H7 (cell line): ENCODE results near the gene ARL3. TPM values are rescaled to one million over a fixed set of nuclear protein-coding genes. Genes with fewer than 3 reads are reported as not detected.
"Not testable (repeated sequence)": the region's sequence is repeated elsewhere in the genome, so short reads cannot be mapped to it uniquely, and the experiment has no call there.

Experiments
- DNase-seq: peaks from one replicate; pipeline ENCODE4 v3.0.0; 2012
- H3K27me3 ChIP-seq: 2 replicates; pipeline ENCODE4 v1.6.0; 2011; ENCODE audit warnings: mild to moderate bottlenecking, low read length; ENCODE audit not compliant: control insufficient read depth, insufficient read depth
- H3K36me3 ChIP-seq: replicated peaks from 2 replicates; pipeline ENCODE4 v1.5.1; 2011; ENCODE audit warnings: low read length; ENCODE audit not compliant: control insufficient read depth, insufficient read depth
- H3K4me3 ChIP-seq: 2 replicates; pipeline ENCODE4 v1.5.1; 2011; ENCODE audit warnings: low read depth, mild to moderate bottlenecking, control low read depth, low read length, moderate library complexity; ENCODE audit not compliant: insufficient read depth
- total RNA-seq: library from RNA; depleted of rRNA; stranded (reverse); fragments of >200 nt; shearing (Covaris generic); gene quantifications from 2 replicates; pipeline ENCODE4 v1.2.3, GENCODE V29; 2014

ARL3 gene
- total RNA-seq, 1 experiment from 2014 or later, result 7.5 TPM

- peak; percentile 39 for DNase-seq
- H3K36me3 ChIP-seq, result no peaks in the 10 kb centered on the region
- no peaks in the 10 kb centered on the region for H3K27me3 ChIP-seq
- no peak overlapping the region for H3K4me3 ChIP-seq
These were observed 37.5 kb downstream of the ARL3 start for GRCh38 chr10:102676534-102677315.

DNA sequence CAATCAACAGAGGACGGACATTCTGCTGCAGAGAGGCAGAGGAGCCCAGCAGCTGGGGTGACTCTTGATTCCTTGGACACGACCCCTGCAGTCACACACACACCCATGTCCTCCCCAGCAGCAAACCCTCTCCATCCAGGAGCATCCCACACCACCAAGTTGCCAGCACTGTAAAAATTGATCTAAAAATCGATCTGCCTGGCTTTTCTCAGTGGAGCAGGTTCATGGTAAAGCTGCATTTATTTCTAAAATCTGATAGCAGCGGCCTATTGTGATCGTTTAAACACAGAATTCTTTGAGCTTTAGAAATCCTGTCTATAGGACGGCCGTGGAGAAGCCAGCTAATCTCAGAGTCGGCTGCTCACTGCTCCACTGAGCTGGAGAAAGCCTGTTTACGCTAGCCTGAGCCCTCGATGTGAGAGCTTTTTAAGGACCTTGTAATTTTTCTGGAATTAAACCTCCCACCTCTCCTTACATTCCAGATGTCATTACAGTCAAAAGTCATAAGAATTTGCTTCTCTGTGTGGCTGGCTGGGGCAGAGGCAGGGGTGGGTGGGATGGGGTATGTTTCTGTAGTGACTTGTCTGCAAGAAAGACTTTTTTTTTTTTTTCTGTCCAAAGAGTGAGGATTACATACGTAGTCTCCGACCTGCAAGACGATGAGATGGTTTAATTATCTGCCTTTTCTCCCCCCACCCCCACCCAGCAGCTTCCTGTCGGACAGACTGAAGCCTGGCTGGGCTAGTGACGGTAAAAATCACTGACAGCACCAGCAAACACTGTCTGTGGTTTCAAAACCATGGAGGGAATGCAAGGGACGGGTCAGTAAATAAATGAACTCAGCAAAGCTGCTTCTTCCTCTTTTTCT is 38.3 kb downstream of the ARL3 start:
- DNase-seq, result peak; percentile 24
- no peaks in the 10 kb centered on the region for H3K27me3 ChIP-seq
- no peaks in the 10 kb centered on the region for H3K36me3 ChIP-seq
- H3K4me3 ChIP-seq, result no peak overlapping the region

GRCh38 chr10:102675011-102675665 is 39.1 kb downstream of the ARL3 start:
- no peaks in the 10 kb centered on the region for H3K27me3 ChIP-seq
- peak; percentile 68 for DNase-seq
- no peak overlapping the region for H3K4me3 ChIP-seq
- no peaks in the 10 kb centered on the region for H3K36me3 ChIP-seq

DNA sequence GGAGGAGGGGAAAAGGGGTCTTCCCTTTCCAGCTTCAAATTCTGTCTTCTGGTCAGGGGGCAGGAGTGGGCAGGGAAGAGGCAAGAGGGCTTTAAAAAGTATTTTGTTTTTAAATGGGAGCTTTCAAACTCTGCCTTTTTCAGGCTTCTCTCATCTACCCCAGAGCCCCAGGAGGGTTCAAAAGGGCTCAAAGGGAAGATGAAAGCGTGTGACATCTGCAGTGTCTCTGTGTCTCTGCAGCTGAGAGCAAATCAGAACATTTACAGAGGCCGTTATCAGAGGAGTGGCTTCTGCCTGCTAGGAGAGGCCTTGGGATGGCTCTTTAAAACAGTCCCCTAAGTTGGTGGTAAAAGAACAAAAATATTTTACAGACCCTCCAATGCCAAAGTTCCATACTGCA is 39.6 kb downstream of the ARL3 start:
- peak; percentile 43 for DNase-seq
- Histone ChIP-seq H3K36me3 (no peaks in the 10 kb centered on the region), H3K27me3 (no peaks in the 10 kb centered on the region), H3K4me3 (no peak overlapping the region)

DNA sequence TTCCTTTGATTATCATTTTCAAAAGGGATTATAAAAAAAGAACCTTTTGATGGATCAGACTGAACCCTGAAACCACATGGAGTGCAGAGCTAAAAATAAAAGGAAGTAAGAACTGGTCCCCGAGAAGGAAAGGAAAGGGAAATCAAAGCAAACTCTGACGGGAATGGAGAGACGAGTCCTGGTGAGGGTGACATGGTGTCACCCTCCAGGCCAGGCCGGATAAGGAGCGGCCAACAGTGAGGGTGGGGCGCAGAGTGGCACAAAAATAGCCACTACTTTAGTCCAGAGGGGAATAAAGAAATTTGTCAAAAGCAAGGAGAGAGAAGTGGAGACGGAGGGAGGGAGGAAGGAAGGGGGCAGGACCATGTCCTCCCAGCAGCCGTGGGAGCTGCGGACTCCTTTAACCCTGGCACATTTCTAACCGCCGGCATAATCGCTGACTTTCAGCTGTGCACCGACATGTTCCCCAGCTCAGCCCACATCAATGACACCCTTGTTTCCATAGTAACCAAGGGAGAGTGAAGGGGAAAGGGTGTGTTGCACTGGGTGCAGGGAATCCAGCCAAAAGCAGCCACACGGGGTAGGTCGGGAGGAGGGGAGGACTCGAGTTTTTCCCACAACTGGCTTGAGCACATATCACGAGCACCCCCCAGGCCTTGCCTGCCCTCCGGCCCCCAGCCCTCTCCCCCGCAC is 40.2 kb downstream of the ARL3 start:
- Histone ChIP-seq H3K4me3 (no peak overlapping the region), H3K36me3 (no peaks in the 10 kb centered on the region), H3K27me3 (no peaks in the 10 kb centered on the region)
- peak; percentile 72 for DNase-seq

GRCh38 chr10:102673236-102673818 is 40.9 kb downstream of the ARL3 start:
- no peaks in the 10 kb centered on the region for H3K36me3 ChIP-seq

GRCh38 chr10:102670871-102671434 is 43.2 kb downstream of the ARL3 start:
- no peaks in the 10 kb centered on the region for H3K36me3 ChIP-seq
- DNase-seq, result peak; percentile 60
- H3K27me3 ChIP-seq, result no peaks in the 10 kb centered on the region
- H3K4me3 ChIP-seq, result no peak overlapping the region

More at GRCh38 chr10:102673236-102673818, 40.9 kb downstream of the ARL3 start:
- Histone ChIP-seq H3K27me3 (no peaks in the 10 kb centered on the region), H3K4me3 (no peak overlapping the region)
- DNase-seq, result peak; percentile 33

- Histone ChIP-seq H3K36me3 (no peaks in the 10 kb centered on the region), H3K4me3 (no peak overlapping the region), H3K27me3 (no peaks in the 10 kb centered on the region)
- DNase-seq, result peak; percentile 14
These were observed 44.0 kb downstream of the ARL3 start for GRCh38 chr10:102670065-102670670.

DNA sequence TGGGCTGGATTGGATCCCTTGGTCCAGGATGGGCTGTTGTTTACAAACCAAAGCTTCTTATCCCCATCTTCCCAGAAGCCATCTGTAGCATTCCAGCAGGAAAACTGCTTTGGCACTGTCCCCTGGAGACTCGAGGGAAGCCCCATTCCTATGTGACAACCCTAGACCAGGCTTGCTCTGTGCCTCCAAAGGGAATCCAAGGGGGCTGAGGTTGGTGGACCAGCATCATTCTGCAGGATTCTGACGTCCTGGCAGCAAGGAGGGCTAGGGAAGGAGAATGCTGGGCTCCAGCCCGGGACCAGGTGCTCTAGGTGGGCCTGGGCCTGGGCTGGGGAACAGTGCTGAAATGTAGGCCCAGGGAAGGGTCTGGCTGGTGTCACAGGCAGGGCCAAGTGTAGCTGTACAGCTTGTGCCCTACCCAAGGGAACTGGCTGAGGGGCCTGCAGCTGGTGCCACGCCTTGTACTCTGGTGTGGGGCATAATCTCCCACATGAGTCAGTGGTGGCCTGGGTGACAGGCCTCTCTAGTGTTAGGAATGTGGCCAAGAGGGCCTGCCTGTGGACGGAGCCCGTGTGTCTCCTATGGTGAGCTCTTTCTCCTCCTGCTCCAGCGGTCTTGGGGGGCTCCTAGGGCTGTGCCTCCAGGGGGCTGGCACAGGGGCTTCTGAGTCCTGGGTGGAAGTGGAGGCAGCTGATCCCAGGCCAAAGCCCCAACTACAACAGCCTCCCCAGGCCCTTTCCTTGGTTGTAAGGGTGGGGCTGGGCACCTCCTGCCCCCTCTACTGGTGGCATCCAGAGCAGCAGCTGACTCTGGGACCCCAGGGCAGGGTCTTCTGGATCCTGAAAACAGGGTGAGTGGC is 44.8 kb downstream of the ARL3 start:
- Histone ChIP-seq H3K27me3 (no peaks in the 10 kb centered on the region), H3K4me3 (no peak overlapping the region), H3K36me3 (no peaks in the 10 kb centered on the region)
- DNase-seq, result peak; percentile 35

DNA sequence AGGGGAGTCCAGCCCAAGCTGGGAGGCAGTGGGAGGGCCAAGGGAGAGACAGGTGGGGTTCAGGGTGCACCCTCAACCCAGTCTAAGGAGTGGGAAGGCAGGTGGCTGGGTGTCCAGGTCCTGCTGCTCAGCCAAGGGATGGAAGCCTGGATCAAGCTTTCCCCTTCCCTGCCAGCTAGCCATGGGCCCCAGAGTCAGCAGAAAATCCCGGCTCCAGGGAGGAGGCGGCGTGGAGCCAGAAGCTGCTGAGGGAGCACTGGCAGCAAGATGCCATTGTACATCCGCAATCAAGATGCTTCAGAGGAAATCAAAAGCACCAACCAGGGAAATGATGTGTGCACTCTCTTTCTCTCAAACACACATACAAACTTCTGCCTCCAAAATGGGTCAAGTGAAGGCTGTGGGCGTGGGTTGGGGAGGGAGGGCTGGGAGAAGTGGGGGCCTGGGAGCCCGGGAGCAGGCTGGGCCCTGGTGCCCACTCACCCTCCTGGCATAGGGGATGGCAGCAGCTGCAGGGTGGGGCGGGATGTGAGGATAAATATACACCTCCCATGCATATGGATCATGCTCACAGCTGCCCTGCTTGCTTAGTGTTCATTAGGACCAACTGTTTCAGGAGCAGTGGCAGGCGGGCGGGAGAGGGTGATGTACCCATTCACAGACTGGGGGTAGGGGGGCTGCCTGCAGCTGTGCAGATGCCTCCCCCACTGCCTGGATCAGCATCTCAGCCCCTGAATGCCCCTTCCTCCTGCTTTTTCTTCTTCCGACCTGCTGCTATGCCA is 45.7 kb downstream of the ARL3 start:
- H3K36me3 ChIP-seq, result no peaks in the 10 kb centered on the region
- H3K27me3 ChIP-seq, result no peaks in the 10 kb centered on the region
- peak; percentile 33 for DNase-seq
- H3K4me3 ChIP-seq, result no peak overlapping the region

DNA sequence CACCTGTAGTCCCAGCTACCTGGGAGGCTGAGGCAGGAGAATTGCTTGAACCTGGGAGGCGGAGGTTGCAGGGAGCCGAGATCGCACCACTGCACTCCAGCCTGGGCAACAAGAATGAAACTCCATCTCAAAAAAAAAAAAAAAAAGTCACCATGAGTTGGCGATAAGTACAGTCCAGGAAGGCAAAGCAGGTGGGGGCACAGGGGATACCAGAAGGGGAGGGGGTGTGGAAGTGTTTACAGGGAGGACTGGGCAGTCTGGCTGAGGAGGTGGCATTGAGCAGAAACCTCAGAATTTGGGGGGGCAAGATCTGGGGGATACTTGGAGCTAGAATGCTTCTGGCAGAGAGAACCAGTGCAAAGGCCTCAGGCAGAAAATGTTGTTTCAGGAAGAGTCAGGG is 46.8 kb downstream of the ARL3 start:
- not testable (repeated sequence) for DNase-seq, H3K27me3 ChIP-seq, H3K36me3 ChIP-seq, H3K4me3 ChIP-seq

DNA sequence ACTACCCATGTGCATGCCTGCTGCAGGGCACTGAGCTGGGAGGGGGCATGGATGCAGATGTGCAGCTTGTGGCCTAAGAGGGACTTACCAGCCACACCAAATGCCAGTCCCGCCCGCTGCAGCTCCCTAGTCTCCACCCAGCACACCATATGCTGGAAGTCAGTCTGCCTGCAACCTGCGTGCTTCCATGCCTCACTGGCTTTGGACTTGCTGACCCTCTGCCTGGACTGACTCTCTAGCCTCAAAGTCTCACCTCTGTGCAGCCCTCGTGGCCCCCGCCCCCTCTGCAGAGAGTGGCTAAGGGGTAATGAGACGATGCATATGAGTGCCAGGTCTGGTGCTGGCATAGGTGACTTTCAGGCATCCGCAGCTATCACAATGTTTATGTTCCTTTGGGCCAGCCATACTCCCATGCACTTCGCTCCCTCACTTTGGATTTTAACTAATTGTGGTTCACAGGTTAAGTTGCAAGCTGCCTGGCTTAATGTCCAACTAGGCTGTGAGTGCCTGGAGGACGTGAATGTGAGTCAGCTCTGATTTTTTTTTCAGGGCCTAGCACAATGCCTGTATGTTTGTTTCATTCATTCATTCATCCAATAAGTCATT is 48.2 kb downstream of the ARL3 start:
- no peaks in the 10 kb centered on the region for H3K27me3 ChIP-seq
- DNase-seq, result peak; percentile 18
- H3K4me3 ChIP-seq, result no peak overlapping the region
- H3K36me3 ChIP-seq, result no peaks in the 10 kb centered on the region
